Measurements from ENCODE around the gene REPS2.
"Not testable (repeated sequence)": the region's sequence is repeated elsewhere in the genome, so short reads cannot be mapped to it uniquely, and the experiment has no call there.

The REPS2 gene

DNA sequence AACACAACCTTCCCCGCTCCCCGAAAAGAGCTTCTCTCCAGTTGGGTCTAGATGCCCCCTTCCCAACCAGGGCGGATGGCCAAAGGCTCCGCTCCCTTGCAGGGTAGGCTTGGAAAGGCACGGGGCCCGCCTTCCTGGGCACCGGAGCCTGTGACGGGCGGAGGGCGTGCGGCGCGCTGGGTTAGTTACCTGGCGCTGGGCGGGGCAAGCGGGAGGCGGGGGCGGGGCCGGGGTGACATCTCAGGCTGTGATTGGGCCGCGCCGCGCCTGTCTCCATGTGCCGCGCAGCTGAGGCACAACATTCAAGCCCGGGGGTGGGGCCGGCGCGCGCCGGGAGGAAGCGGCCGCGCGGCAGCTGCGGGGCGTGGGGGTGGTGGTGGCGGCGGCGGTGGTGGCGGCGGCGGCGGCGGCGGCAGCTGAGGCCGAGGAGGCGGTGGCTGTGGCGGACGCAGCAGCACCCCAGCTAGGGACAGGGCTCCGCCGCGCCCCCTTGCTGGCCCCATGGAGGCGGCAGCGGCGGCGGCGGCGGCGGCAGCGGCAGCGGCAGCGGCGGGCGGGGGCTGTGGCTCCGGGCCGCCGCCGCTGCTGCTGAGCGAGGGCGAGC lies at the start of gene REPS2:
TSS of gene REPS2 (plus strand) at position 298 of the 604 bp plus-strand sequence. CDS start at position 502, 204 bp downstream.
- peak; percentile 73 for DNase-seq (ENCODE audit: low read depth, low spot score)

DNA sequence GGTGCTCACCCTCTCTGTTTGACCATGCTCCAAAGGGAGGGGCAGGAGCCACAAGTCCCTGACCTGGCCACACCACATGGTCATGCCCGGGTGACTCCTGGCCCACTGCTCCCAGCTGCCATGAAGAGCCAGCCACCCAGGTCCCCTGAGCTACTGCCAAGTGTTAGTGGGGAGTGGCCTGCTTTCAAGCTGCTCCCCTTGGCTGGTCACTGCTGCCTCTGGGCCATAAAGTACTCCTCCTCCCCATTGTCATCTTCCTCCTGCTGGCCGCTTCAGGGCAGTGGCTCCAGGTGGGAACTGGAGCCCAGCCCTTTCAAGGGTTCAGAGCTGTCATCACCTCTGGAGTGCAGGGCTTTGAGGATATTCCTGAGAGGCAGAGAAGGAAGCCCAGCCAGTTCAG lies 49.0 kb upstream of the REPS2 start:
- DNase-seq (ENCODE audit: low read depth, low spot score) = peak; percentile 57

DNA sequence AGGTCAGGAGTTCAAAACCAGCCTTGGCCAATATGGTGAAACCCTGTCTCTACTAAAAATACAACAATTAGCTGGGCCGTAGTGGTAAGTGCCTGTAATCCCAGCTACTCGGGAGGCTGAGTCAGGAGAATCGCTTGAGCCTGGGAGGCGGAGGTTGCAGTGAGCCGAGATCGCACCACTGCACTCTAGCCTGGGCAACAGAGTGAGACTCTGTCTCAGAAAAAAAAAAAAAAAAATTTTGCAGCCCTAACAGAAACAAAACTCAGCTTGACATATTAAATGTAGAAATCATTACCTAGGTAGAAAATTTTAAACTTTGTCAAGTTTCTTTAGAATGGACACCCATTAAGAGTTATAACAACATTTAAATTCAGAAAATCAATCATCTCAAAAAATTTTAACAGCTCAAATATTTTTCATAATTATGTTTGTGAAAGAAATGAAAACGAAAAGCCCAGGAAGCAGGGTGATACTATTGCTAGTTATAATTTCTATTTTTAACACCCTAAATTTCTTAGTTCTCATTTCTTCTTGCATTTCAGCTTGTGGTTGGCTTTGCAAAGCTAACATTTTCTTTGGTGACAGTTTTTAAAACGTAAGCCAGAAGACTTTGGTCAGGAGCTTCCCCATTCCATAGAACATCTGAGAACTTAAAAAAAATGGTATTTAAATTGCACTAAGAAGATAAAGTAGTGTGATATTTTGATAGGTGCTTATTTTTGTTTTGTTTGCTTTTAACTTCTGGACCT lies 43.0 kb upstream of the REPS2 start:
- DNase-seq (ENCODE audit: low read depth, low spot score) = no peak

DNA sequence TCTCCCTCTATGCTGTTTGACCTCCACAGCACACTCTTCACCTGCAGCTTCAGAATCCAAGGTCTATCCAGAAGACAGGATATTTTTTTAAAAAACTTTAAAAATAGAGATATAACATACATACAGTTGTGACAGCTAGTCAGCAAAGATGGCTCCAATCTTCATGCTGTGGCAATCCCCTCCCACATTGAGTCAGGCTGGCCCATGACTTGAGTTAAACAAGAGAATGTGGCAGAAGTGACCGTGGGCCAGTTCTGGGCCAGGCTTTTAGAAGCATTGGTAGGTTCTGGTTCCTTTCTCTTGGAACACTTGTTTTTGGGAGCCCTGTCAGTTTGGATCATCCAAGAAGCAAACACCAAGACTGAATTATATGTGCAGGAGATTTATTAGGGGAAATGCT lies 36.1 kb upstream of the REPS2 start:
- DNase-seq (ENCODE audit: low read depth, low spot score) = no peak

DNA sequence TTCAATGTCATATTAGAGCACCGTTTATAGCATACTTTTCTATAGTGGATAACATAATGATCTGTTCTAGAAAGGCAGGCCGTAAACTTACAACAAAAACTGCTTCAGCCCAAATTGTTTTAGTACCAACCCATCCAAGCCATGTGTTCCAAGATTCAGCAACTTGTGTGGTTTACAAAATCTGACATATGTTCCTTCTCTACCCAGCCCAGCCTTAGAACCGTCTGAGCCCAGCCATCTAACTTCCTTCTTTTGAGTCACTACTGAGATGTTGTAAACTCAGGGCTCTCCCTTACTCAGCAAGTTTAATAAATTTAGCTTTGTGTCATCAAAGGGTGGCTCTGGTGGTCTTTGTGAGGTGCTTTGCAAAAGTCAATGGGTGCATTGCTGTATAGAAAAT lies 32.4 kb upstream of the REPS2 start:
- no peak for DNase-seq (ENCODE audit: low read depth, low spot score)

DNA sequence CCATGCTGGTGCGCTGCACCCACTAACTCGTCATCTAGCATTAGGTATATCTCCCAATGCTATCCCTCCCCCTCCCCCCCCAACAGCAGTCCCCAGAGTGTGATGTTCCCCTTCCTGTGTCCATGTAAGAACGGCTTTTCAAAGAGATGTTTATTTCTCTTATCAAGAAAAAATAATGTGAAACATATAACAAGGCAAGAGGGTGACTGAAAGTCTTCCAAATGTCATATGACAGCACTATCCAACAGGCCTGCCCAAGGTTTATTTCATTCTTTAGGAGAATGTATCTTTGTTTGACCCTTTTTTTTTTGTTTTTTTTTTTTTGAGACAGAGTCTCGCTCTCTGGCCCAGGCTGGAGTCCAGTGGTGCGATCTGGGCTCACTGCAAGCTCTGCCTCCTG lies 29.9 kb upstream of the REPS2 start:
- DNase-seq (ENCODE audit: low read depth, low spot score) = no peak

DNA sequence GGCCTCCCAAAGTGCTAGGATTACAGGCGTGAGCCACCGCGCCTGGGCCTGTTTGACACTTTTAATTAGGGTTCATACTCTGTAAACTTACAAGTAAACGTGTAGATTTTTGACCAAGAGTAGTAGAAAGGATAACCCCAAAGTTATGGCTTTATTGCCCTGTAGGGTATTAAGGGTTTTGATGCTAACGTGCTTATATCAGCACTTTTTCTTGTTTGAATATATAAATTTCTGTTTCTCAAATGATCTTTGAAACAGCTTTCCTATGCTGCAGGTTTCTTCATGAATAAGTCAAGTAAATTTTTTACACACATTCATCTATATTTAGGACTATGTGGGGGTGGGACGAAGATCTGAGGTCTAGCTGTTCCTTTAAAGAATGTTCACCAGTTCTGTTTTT lies 29.3 kb upstream of the REPS2 start:
- DNase-seq (ENCODE audit: low read depth, low spot score) = no peak

DNA sequence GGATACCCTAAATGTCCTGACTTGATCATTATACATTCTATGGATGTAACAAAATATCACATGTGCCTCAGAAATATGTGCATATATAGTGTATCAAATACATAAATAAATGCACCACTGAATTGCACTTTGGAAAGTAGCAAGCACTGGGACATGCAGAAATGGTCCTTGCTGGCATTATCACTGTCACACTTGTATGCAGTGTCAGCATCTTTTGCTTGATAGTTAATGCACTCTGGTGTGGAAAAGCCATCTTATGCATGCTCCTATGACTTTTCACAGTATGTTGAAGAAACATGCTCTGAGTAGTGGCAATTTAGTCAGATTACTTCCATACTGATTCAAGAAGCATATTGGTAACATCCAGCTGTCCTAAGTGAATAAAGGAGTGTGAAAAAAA lies 27.5 kb upstream of the REPS2 start:
- DNase-seq (ENCODE audit: low read depth, low spot score) = no peak

DNA sequence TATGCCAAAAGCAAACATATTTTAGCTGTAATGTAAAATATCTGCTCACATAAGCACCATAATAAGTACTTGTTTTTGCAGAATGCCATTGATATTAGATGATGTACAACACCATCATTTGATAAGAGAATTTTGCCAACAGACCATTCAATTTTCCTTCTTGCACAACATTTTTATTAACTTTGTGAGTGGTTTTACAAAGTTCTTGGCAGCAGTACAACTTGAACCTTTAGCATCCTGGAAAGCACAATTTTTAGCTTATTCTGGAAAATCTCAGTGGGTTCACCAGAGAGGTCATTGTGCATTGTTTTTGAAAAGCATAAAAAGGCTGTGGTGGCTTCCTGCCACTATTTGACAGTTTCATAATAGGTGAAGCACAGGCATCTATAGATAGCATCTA lies 26.4 kb upstream of the REPS2 start:
- no peak for DNase-seq (ENCODE audit: low read depth, low spot score)

DNA sequence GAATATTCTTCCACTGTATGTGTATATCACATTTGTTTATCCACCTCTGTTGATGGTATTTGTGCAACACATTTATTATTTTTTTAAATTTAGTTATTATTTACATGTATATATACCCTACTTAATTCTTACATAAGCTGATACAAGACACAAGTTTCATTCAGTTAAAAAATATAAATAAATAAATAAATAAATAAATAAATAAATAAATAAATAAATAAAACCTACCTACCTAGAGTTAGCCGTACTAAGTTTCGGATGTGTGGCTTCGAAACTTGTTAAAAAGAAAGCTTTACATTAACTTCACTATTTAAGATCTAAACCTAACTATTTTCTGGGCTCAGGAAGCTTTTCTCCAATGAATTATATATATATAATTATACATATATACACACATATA lies 23.3 kb upstream of the REPS2 start:
- no peak for DNase-seq (ENCODE audit: low read depth, low spot score)

DNA sequence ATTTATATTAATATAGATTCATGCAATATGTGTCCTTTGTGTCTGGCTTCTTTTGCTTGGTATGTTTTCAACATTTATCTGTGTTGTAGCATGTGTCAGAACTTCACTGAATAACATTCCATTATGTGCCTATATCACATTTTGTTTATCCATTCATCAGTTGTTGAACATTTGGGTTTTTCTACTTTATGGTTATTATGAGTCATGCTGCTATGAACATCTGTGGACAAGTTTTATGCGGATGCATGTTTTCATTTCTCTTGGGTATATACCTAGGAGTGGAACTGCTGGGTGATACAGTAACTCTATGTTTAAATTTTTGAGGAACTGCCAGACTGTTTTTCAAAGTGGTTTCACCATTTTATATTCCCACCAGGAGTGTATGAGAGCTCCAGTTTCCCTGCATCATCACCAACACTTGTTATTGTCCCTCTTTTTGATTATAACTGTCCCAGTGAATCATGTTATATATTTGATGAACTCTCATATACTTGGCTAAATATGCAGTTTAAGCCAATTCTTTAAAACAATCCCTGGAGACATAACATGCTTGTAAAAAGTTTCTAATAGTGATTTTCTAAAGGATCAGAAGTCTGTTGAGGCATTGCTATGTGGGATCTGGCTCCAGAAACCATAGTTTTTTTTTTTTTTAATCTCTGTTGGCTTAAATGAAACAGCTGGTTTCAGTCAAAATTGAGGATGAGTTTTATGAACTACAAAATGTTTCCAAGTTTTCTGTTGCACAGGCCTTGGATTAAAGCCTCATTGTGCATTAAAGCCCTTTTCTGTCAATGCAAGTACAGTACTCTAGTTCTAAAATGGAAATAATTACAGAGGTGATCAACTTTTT lies 21.6 kb upstream of the REPS2 start:
- no peak for DNase-seq (ENCODE audit: low read depth, low spot score)

DNA sequence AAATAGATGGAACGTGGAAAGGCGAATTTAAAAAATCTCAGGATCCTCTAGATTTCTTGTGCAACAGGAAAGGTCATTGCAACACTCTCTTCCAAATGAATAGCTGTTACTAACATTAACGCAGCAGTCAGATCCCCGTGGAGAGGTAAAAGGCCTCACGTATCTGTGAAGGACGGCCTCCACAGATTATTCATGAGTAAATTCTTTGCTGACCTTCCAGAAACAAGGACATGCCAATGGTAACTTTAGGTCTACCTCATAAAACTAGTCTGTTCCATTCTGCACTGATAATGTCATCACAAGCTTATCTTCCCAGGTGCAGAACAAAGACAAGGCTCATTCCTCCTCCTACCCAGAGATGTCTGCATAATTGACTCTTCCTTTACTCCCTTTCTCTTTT lies 16.1 kb upstream of the REPS2 start:
- DNase-seq (ENCODE audit: low read depth, low spot score) = no peak

DNA sequence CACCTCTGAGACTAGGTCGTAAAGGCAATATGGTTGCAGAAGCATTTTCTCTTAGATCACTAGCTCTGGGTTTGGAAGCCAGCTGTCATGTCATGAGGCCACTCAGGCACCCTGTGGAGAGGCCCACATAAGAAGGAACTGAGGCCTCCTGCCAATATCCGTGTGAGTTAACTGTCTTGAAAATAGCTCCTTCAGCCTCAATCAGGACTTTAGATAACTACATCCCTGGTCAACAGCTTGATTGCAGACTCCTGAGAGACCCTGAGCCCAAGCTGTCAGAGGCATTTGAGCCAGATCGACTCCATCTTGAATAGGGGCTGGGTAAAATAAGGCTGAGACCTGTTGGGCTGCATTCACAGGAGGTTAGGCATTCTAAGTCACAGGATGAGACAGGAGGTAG lies 15.1 kb upstream of the REPS2 start:
- DNase-seq (ENCODE audit: low read depth, low spot score) = peak; percentile 37

DNA sequence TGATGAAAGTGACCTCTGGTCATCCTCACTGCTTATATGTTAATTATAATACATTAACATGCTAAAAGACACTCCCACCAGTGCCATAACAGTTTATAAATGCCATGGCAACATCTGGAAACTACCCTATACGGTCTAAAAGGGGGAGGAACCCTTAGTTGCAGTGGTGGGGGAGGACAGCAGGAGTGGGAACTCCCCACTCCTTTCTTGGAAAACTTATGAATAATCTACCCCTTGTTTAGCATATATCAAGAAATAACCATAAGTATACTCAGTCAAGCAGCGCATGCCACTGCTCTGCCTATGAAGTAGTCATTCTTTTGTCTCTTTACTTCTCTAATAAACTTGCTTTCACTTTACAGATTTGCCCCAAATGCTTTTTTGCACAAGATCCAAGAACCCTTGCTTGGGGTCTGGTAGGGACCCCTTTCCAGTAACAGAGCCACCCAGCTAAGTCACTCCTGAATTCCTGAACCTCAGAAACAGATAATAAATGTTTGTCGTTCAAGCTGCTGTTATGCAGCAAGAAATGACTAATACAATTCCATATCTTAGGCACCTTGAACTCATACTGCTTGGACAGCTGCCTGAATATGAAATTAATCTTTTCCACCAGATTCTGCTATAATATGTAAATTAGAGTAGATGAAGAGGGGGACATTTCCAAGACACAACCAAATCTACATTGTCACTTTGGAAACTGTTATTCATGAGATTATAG lies 14.4 kb upstream of the REPS2 start:
- no peak for DNase-seq (ENCODE audit: low read depth, low spot score)

DNA sequence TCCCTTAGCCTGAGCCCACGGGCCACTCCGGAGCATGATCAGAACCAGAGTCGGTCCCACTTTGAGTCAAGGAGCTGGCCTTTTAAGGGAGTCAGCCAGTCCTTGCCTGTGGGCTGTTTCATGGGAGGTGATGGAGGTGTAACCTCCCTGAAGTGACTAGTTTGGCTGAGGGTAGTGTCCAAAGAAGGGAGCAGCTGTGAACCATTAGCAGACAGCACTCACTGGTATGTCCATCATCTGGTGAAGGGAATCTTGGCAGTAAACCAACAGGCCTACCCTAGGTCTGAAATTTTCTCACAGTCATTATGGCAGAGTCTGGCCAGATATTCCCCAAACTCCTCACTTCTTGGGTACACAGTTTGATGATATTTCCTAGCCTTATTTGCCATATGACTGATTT lies 12.3 kb upstream of the REPS2 start:
- no peak for DNase-seq (ENCODE audit: low read depth, low spot score)

DNA sequence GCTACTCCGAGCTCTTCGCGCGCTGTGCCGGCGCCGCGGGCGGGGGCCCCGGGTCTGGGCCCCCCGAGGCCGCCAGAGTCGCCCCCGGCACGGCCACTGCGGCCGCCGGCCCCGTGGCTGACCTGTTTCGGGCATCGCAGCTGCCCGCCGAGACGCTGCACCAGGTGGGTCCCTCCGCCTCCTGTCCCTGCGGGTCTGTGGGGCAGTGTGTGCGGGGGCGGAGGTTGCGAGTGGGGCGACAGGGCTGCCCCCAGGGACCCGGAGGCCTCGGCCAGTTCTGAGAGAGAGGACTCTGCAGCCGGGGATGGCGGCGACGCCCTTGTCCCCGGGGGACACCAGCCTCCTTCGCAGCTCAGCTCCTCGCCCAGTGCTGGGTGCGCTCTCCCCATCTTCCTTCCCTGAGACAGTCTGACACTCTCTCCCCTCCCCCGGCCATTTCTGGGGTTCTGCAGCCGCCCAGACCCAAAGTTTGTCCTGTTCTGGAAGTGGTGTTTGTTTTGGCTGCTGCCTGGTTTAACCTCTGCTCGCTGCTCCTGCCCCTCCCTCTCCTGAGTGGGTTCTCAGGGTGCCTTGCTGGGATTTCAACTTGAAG lies 609 bp downstream of the REPS2 start:
- DNase-seq (ENCODE audit: low read depth, low spot score) = no peak

DNA sequence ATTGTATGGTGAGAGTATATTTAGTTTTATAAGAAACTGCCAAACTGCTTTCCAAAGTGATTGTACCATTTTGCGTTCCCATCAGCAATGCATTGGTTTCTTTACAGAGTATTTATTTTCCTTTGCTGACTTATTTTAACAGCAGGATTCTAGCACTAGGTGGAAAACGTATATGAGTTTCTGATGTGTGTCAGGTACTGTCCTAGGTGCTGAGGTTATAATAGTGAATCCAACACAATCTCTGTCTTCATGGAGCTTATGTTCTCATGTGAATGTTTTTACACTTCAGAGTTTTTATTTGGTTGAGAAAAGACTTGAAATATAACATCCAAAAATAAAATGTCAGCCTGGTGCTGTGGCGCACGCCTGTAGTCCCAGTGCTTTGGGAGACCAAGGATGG lies 4.0 kb downstream of the REPS2 start:
- DNase-seq (ENCODE audit: low read depth, low spot score) = no peak

DNA sequence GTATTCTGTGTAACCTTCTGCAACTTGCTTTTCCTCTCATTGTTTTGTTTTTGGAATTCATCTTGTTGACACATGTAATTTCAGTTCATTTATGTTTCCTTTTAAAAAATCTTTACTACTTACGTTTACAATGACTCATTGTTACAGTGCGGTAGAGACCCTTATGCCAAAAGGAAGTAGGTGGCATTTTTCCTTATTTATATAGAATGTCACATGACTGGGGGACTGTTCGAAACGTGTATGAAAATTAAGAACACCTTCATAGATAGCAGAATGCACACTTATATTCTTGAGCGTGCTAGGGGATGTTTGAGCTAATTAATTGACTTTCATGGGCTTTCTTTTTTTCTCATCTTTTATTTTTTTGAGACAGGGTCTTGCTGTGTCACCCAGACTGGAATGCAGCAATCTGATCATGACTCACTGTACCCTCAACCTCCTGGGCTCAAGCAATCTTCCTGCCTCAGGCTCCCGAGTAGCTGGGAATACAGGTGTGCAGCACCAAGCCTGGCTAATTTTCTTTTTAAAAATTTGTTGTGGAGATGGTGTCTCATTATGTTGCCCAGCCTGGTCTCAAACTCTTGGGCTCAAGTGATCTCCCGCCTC lies 7.3 kb downstream of the REPS2 start:
- DNase-seq (ENCODE audit: low read depth, low spot score) = no peak

DNA sequence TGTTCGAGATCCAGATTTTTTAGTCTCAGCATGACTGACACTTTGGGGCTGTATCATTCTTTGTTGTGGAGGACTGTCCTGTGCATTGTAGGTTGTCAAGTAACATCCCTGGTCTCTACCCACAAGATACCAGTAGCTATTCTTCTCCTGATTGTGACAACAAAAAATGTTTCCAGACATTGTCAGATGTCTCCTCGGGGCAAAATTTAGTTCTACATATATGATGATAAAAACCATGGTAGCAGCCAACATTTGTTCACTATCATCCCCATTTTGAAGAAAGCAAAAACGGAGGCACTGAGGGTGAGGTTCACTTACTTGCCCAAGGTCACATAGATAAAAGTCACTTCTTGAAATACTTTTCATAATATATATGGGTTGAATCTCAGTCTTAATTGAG lies 11.3 kb downstream of the REPS2 start:
- no peak for DNase-seq (ENCODE audit: low read depth, low spot score)

DNA sequence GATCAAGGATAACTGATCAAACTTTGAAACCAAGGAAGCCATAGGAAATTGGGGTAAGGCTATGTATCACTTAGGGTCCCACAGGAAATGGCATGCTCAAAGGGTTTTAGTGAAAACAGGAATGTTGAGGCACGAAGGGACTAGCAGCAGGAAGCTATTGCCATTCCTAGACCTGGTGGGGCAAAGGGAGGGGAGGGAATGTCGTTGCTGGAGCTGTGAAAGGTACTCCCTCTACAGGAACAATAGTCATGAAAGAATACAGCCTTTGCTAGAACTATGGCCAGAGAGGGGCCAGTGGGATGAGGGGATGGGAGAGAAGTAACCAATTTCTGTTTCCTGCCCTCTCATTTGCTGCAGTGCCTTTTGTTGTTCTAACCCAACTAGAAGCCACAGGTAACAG lies 11.9 kb downstream of the REPS2 start:
- DNase-seq (ENCODE audit: low read depth, low spot score) = peak; percentile 15

DNA sequence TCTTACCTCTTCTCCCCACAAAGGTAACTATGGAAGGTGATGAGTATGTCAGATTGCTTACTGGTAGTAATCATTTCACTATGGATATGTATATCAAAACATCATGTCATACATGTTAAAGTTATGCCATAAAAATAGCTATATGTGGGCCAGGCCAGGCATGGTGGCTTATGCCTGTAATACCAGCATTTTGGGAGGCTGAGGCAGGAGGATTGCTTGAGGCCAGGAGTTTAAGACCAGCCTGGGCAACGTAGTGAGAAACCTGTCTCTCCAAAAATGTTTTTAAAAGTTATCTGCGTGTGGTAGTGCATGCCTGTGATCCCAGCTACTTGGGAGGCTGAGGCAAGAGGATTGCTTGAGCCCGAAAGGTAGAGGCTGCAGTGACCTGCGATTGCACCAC lies 16.2 kb downstream of the REPS2 start:
- DNase-seq (ENCODE audit: low read depth, low spot score) = not testable (repeated sequence)

Measured in ELF-1 (cell line).